CD4-positive, alpha-beta T cell (primary cell): ENCODE measurements around the gene ZNF451. TPM values are rescaled to one million over a fixed set of nuclear protein-coding genes. Genes with fewer than 3 reads are reported as not detected.
"Not testable (repeated sequence)": the region's sequence is repeated elsewhere in the genome, so short reads cannot be mapped to it uniquely, and the experiment has no call there.

ENCODE experiments used
- ATAC-seq: fragments of 200-7000 bp; cut with Tn5 transposase; one replicate; pipeline ENCODE4 v1.10.0; 2022; ENCODE audit warnings: mild to moderate bottlenecking; ENCODE audit not compliant: poor library complexity
- CTCF ChIA-PET: fragments of 350-600 bp; sonication (Branson Sonifier 250); formaldehyde crosslinking; loops from one replicate; lab custom pipeline; 2021; ENCODE audit warnings: antibody characterized with exemption, inconsistent platforms; lab: Charles Lee
- POLR2A ChIA-PET: fragments of 350-600 bp; sonication (Branson Sonifier 250); formaldehyde crosslinking; loops from one replicate; lab custom pipeline; 2021; ENCODE audit warnings: antibody characterized with exemption, inconsistent platforms; lab: Charles Lee
- DNase-seq, 14 experiments: peaks; one replicate each; pipeline ENCODE4 v3.0.0-alpha.2; 2013 to 2020; ENCODE audit warnings: mixed read lengths in 2 of 14
- H3K27ac ChIP-seq, 2 donors: one replicate each; pipeline versions ENCODE4 v1.5.1 to v1.7.0; 2013; ENCODE audit warnings: low read length in 2 of 2, low read depth in 1 of 2, mild to moderate bottlenecking in 1 of 2
- H3K27me3 ChIP-seq, 2 experiments: 1 replicate in 1 of 2; 2 replicates in 1 of 2; pipeline versions ENCODE4 v1.6.1 to v1.7.0; 2013; ENCODE audit warnings: low read length in 2 of 2, control low read depth in 1 of 2, mild to moderate bottlenecking in 1 of 2, moderate library complexity in 1 of 2; ENCODE audit not compliant: insufficient read depth in 2 of 2, control insufficient read depth in 1 of 2
- H3K36me3 ChIP-seq: one replicate; pipeline ENCODE4 v1.6.1; 2013; ENCODE audit warnings: low read length, control low read depth; ENCODE audit not compliant: insufficient read depth
- H3K4me1 ChIP-seq: one replicate; pipeline ENCODE4 v1.6.1; 2013; ENCODE audit warnings: low read length, control low read depth; ENCODE audit not compliant: insufficient read depth
- H3K4me3 ChIP-seq: one replicate; pipeline ENCODE4 v1.5.1; 2013; ENCODE audit warnings: mild to moderate bottlenecking, low read length, moderate library complexity
- H3K9me3 ChIP-seq, 2 experiments: 1 replicate in 1 of 2; 2 replicates in 1 of 2; pipeline versions ENCODE4 v1.6.1 to v1.7.0; 2013; ENCODE audit warnings: low read length in 2 of 2, mild to moderate bottlenecking in 2 of 2, control low read depth in 1 of 2, moderate library complexity in 1 of 2; ENCODE audit not compliant: control insufficient read depth in 1 of 2, insufficient read depth in 1 of 2
- H3K27ac Mint-ChIP-seq: one replicate; pipeline ENCODE4 v1.8.0; 2020; ENCODE audit warnings: mixed read lengths
- H3K27me3 Mint-ChIP-seq: one replicate; pipeline ENCODE4 v1.8.0; 2021; ENCODE audit warnings: mixed read lengths
- H3K36me3 Mint-ChIP-seq: one replicate; pipeline ENCODE4 v1.8.0; 2021; ENCODE audit warnings: low read depth, mixed read lengths
- H3K4me1 Mint-ChIP-seq: one replicate; pipeline ENCODE4 v1.8.0; 2021; ENCODE audit warnings: low read depth, mixed read lengths
- H3K4me3 Mint-ChIP-seq: one replicate; pipeline ENCODE4 v1.8.0; 2020; ENCODE audit warnings: mild to moderate bottlenecking, mixed read lengths
- H3K9me3 Mint-ChIP-seq: one replicate; pipeline ENCODE4 v1.8.0; 2020; ENCODE audit warnings: mixed read lengths
- CTCF ChIP-seq: fragments of 200-600 bp; IDR thresholded peaks from one replicate; pipeline ENCODE4 v1.8.0; 2022; ENCODE audit warnings: antibody characterized with exemption, mild to moderate bottlenecking
- intact Hi-C, 2 experiments: fragments of 100-400 bp; cut with DNase I in 1 of 2; cut with micrococcal nuclease in 1 of 2; formaldehyde crosslinking; loops; one replicate each; pipeline versions ENCODE4 v1.15.1 to v1.9.0; 2023 to 2025; cut with DNase I, micrococcal nuclease
- total RNA-seq, 174 experiments: library from RNA in 2 of 174; stranded (reverse) in 2 of 174; gene quantifications; one replicate each; pipeline ENCODE4 v1.2.3 and lab custom pipeline; 2021 to 2026

ZNF451 gene
- total RNA-seq, 2 experiments from 2014 or later: 124 to 132 TPM

- CTCF ChIA-PET: no interaction called here
- TF ChIP-seq CTCF: no peak
- Histone ChIP-seq H3K4me1 (peaks cover 11% of the 10 kb centered on the region), H3K36me3 (peaks cover under 1% of the 10 kb centered on the region), H3K9me3 (no peaks in the 10 kb centered on the region), H3K4me3 (no peak overlapping the region), H3K27ac (no peak overlapping the region), H3K27me3 (no peaks in the 10 kb centered on the region)
- ATAC-seq: no peak
- peaks cover 13% of the 10 kb centered on the region for H3K36me3 Mint-ChIP-seq
- H3K4me1 Mint-ChIP-seq: peaks cover 14% of the 10 kb centered on the region
- intact Hi-C loops: loop anchor here (5.0 kb wide), 3 partner anchors 35 to 230 kb away; partner anchors contain the start of genes PRIM2 (in 1 of the 2) and RAB23 (in 1 of the 2)
- POLR2A ChIA-PET: no interaction called here
- no peak overlapping the region for H3K4me3 Mint-ChIP-seq
- H3K9me3 Mint-ChIP-seq: no peaks in the 10 kb centered on the region
- H3K27me3 Mint-ChIP-seq: no peaks in the 10 kb centered on the region
- H3K27ac Mint-ChIP-seq: no peak overlapping the region
- no peak for DNase-seq
These were observed 3.1 kb upstream of the ZNF451 start for GRCh38 chr6:57086843-57087242.

GRCh38 chr6:57087916-57088315 is 2.1 kb upstream of the ZNF451 start:
- peaks cover 23% of the 10 kb centered on the region for H3K36me3 Mint-ChIP-seq
- H3K27ac Mint-ChIP-seq: no peak overlapping the region
- peaks cover 11% of the 10 kb centered on the region for H3K4me1 ChIP-seq
- no peak for ATAC-seq
- CTCF ChIA-PET: no interaction called here
- H3K4me3 ChIP-seq: no peak overlapping the region
- intact Hi-C loops: loop anchor here (2.0 to 5.0 kb wide), 5 partner anchors 36 to 229 kb away; partner anchors contain the start of genes RAB23 (in 2 of the 2) and PRIM2 (in 1 of the 2)
- no peak for DNase-seq
- no peak overlapping the region for H3K4me3 Mint-ChIP-seq
- H3K9me3 ChIP-seq: no peaks in the 10 kb centered on the region
- H3K9me3 Mint-ChIP-seq: no peaks in the 10 kb centered on the region
- TF ChIP-seq CTCF: no peak
- H3K27me3 Mint-ChIP-seq: no peaks in the 10 kb centered on the region
- H3K36me3 ChIP-seq: peaks cover 10% of the 10 kb centered on the region
- no peak overlapping the region for H3K27ac ChIP-seq
- peaks cover 25% of the 10 kb centered on the region for H3K4me1 Mint-ChIP-seq
- H3K27me3 ChIP-seq: no peaks in the 10 kb centered on the region
- POLR2A ChIA-PET: no interaction called here

GRCh38 chr6:57089265-57089664 is 723 bp upstream of the ZNF451 start:
- intact Hi-C loops: loop anchor here (2.0 to 5.0 kb wide), 5 partner anchors 37 to 228 kb away; partner anchors contain the start of genes RAB23 (in 2 of the 2) and PRIM2 (in 1 of the 2)
- no peaks in the 10 kb centered on the region for H3K27me3 ChIP-seq
- CTCF ChIA-PET: interaction anchor here (1.0 kb wide), 1 partner anchor 43 kb away, joined by 3 read pairs; the partner anchor contains the start of gene KIAA1586
- peaks cover 13% of the 10 kb centered on the region for H3K4me1 ChIP-seq
- H3K4me1 Mint-ChIP-seq: peaks cover 34% of the 10 kb centered on the region
- TF ChIP-seq CTCF: no peak
- H3K36me3 Mint-ChIP-seq: peaks cover 32% of the 10 kb centered on the region
- H3K27me3 Mint-ChIP-seq: no peaks in the 10 kb centered on the region
- H3K9me3 Mint-ChIP-seq: no peaks in the 10 kb centered on the region
- H3K9me3 ChIP-seq: no peaks in the 10 kb centered on the region
- peak overlapping the region; percentile 88 for H3K4me3 Mint-ChIP-seq
- DNase-seq (no peak), ATAC-seq (no peak)
- H3K4me3 ChIP-seq: peak overlapping the region; percentile 59
- peaks cover 10% of the 10 kb centered on the region for H3K36me3 ChIP-seq
- peak overlapping the region; percentile 85 for H3K27ac Mint-ChIP-seq
- H3K27ac ChIP-seq: peak overlapping the region in 1 of 2 donors; percentile 28
- POLR2A ChIA-PET: interaction anchor here (0.8 to 1.0 kb wide), 2 partner anchors 43 to 84 kb away, joined by 3 to 5 read pairs; partner anchors contain the start of gene KIAA1586

- H3K9me3 ChIP-seq, H3K27me3 ChIP-seq, CTCF ChIA-PET, POLR2A ChIA-PET, H3K9me3 Mint-ChIP-seq, DNase-seq, H3K27ac ChIP-seq, H3K27me3 Mint-ChIP-seq: not testable (repeated sequence)
- H3K36me3 ChIP-seq: peaks cover 10% of the 10 kb centered on the region
- H3K27ac Mint-ChIP-seq: peak overlapping the region; percentile 85
- peak overlapping the region; percentile 88 for H3K4me3 Mint-ChIP-seq
- peaks cover 43% of the 10 kb centered on the region for H3K4me1 Mint-ChIP-seq
- intact Hi-C loops: loop anchor here in 1 of 2 experiments (2.0 kb wide), 1 partner anchor 42 kb away; no protein-coding TSS in a partner anchor
- peak overlapping the region; percentile 59 for H3K4me3 ChIP-seq
- H3K4me1 ChIP-seq: peaks cover 14% of the 10 kb centered on the region
- H3K36me3 Mint-ChIP-seq: peaks cover 38% of the 10 kb centered on the region
- ATAC-seq: peak; percentile 9
These were observed 575 bp downstream of the ZNF451 start for GRCh38 chr6:57090458-57091067.

- H3K27me3 ChIP-seq, H3K9me3 ChIP-seq, ATAC-seq, DNase-seq, H3K27ac ChIP-seq, H3K4me3 ChIP-seq, CTCF ChIA-PET, POLR2A ChIA-PET, H3K9me3 Mint-ChIP-seq, H3K27me3 Mint-ChIP-seq: not testable (repeated sequence)
- Mint-ChIP-seq H3K27ac (peak overlapping the region; percentile 77), H3K36me3 (peaks cover 41% of the 10 kb centered on the region), H3K4me1 (peaks cover 46% of the 10 kb centered on the region), H3K4me3 (peak overlapping the region; percentile 68)
- intact Hi-C loops: loop anchor here in 1 of 2 experiments (2.0 kb wide), 1 partner anchor 43 kb away; no protein-coding TSS in a partner anchor
- peaks cover 10% of the 10 kb centered on the region for H3K36me3 ChIP-seq
- peaks cover 14% of the 10 kb centered on the region for H3K4me1 ChIP-seq
These were observed 1.4 kb downstream of the ZNF451 start for GRCh38 chr6:57091375-57091774.
